ENCODE data around the gene FOXO4. TPM values are rescaled to one million over a fixed set of nuclear protein-coding genes. Genes with fewer than 3 reads are reported as not detected.

Gene FOXO4
- 1.2 to 1.9 TPM (median 1.4 TPM) in 5 replicates for total RNA-seq (2022; extraction: Qiagen RNA extraction)

DNA sequence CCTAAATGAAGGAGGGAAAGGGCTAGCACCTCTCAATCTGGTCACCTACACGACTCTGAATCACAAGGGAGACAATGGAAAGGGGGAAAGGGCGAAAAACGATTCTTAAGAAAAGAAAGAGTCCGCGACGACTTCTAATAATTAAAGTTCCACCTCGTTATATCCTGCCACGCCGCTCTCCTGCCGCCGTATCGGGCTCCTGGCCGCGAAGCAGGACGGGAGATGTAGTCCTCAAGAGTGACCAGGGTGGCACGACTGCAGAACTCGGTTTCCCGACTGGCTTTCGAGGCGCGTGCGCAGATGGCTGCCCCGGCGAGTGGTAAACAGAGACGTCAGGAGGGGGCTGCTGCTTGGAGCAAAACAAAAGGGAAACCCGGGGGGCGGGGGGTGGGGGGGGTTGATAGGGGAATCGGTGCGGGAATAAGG lies at the start of gene FOXO4:
Gene FOXO4 (plus strand): TSS at position 297 of the 426 bp plus-strand sequence. CDS start 678 bp downstream, outside the sequence.

GRCh38 chrX:71068044-71068918 lies 27.4 kb upstream of the FOXO4 start, which contains the start of gene SNX12:
Gene SNX12 (minus strand): TSS chrX:71068334. CDS start chrX:71068306, 28 bp downstream.

DNA sequence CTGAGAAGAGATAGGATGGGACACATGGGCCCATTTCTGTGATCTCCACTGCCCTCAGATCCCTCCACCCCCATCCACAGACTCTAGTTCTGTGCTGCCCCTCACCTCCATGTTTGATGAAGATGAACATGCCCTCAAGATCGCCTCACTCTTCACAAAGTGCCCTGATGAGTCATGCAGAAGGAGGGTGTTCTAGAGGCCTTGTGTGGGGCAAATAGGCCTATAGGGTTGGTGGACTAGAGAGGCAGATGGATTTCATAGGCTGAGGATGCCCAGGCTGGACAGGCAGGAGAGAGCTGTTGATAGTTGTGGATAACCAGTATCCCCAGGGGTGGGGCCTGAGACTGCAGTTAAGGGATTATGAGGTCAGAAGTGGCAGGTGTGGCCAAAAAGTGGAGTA lies 10.8 kb downstream of the FOXO4 start, which contains the start of gene CXorf65:
Gene CXorf65 (minus strand): TSS at position 314 of the 400 bp plus-strand sequence. CDS start 184 bp downstream, at position 130.

DNA sequence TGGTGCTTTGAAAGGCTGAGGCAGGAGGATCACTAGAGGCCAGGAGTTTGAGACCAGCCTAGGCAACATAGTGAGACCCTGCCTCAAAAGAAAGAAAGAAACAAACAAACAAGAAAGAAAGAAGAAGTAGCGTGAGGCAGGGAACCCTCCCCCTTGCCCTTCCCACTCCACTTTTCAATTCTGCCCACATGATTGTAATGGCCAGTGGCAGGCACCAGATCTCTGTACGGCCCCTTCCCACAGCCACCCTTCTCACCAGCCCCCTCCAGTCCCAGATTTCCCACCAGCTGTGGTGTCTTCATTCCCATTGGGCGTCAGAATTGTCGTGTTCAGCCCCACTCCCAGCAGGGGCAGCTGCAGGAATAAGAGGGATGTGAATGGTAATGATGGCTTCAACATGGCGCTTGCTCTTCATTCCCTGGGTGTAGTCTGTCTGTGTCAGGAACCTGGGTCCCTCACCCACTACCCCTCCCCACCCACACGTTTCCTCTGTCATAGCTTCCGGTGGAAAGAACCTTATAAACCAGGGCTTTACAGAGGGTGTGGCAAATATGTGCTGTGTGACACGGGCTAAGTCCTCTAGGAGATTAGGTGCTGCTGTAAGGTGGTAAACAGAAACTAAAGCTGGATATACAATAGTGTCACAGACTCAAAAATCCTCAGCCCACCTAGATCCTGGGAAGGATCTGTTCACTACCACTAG lies 15.6 kb downstream of the FOXO4 start, which contains the start of gene IL2RG:
Gene IL2RG (minus strand): TSS at position 437 of the 703 bp plus-strand sequence. CDS start 38 bp downstream, at position 399.

DNA sequence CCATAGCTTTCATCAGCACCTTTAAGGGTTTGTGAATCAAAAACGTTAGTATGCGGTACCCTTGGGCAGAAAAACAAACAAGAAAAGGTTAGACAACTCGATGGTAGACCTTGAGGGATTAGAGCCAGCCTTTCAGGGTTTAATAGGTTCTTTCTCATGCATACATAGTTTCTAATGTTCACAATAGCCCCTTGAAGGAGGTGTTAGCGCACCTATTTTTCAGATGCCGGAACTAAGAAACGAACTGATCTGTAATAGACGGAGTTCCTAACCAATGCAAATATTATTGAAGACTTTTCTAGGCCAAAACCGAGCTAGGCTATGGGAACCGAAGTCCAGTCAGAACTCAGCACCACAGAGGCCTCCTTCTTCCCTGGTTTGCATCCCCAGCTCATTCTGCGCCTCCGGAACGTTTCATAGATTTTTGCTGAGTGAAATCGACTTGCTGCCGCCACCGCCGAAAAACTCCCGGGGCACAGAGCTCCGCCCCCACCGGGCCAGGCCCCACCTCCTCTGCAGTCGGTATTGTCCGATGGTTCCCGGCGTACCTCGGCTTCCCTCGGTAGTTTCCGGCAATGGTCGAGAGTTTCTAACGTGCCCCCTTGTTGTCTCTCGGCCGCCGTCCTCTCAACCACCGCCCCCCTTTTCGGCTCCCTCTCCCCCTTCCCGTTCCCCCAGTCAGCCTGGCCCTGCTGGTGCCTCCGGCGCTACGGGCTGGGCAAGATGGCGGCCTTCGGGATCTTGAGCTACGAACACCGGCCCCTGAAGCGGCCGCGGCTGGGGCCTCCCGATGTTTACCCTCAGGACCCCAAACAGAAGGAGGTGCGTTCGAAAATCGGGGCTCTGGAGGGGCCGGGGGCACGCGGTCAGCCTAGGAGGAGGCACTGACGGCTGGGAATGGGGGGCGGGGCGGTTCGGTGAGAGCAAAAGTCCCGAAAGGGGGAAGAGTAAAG lies 22.7 kb downstream of the FOXO4 start, which contains the start of gene MED12:
Gene MED12 (plus strand): TSS at position 565 of the 953 bp plus-strand sequence. CDS start 159 bp downstream, at position 724.

DNA sequence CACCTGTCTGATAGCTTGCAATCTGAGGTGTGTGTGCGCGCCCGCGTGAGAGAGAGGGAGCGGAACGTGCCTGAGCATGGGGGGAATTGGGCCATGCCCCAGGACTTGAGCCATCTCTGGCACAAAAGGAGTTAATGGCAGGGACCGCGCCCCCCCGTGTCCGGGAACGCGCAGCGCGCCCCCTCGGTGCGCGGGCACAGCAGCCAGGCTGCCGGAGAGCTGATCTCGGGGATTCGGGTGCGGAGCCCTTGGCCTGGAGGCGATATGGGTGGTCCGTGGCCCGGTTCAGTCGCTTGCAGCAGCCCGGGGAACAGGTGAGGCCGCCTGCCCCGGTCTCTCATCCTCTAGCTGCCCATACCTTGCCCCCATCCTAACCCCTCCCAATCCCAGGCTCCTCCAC lies 49.0 kb downstream of the FOXO4 start, which contains the start of gene NLGN3:
Gene NLGN3 (plus strand): TSS at position 191 of the 400 bp plus-strand sequence. CDS start 2,909 bp downstream, outside the sequence.

Other genes with a start within 250 kb of the FOXO4 start
- not detected in 5 replicates for gene TEX11, start 187.1 kb upstream of the FOXO4 start, total RNA-seq (2022; extraction: Qiagen RNA extraction)
- 0.05 TPM in 1 of 5 replicates, not detected in the others for gene SLC7A3, start 164.8 kb upstream of the FOXO4 start, total RNA-seq (2022; extraction: Qiagen RNA extraction)
- 72.3 to 82.6 TPM (median 73.9 TPM) in 5 replicates for gene SNX12, start 27.5 kb upstream of the FOXO4 start, total RNA-seq (2022; extraction: Qiagen RNA extraction)
- gene CXorf65, start 10.9 kb downstream of the FOXO4 start, total RNA-seq (2022; extraction: Qiagen RNA extraction) = not detected in 5 replicates
- 0.09 to 0.32 TPM (median 0.23 TPM) in 3 of 5 replicates, not detected in the others for gene IL2RG, start 15.7 kb downstream of the FOXO4 start, total RNA-seq (2022; extraction: Qiagen RNA extraction)
- gene MED12, start 22.7 kb downstream of the FOXO4 start, total RNA-seq (2022; extraction: Qiagen RNA extraction) = 9.0 to 12.0 TPM (median 10.9 TPM) in 5 replicates
- gene NLGN3, start 49.0 kb downstream of the FOXO4 start, total RNA-seq (2022; extraction: Qiagen RNA extraction) = 0.80 to 1.2 TPM (median 0.97 TPM) in 5 replicates
- gene GJB1, start 127.4 kb downstream of the FOXO4 start, total RNA-seq (2022; extraction: Qiagen RNA extraction) = 0.06 to 0.10 TPM (median 0.10 TPM) in 3 of 5 replicates, not detected in the others
- gene ZMYM3, start 158.3 kb downstream of the FOXO4 start, total RNA-seq (2022; extraction: Qiagen RNA extraction) = 10.5 to 14.5 TPM (median 12.9 TPM) in 5 replicates
- gene NONO, start 187.8 kb downstream of the FOXO4 start, total RNA-seq (2022; extraction: Qiagen RNA extraction) = 344 to 374 TPM (median 349 TPM) in 5 replicates
- gene ITGB1BP2, start 205.9 kb downstream of the FOXO4 start, total RNA-seq (2022; extraction: Qiagen RNA extraction) = 0.84 to 1.1 TPM (median 0.90 TPM) in 5 replicates

All from A549 treated with Hydrocortisone at 1 μM for 4 hours (cell line).